Skeletal muscle satellite cell (primary cell): ENCODE measurements around the gene UBALD2.

ENCODE experiments used
- H3K27me3 ChIP-seq: 2 replicates; pipeline ENCODE4 v1.7.0; 2013; ENCODE audit warnings: low read length; ENCODE audit not compliant: control insufficient read depth, insufficient read depth
- H3K36me3 ChIP-seq: 2 replicates; pipeline ENCODE4 v1.7.0; 2013; ENCODE audit warnings: mild to moderate bottlenecking, control low read depth, low read length; ENCODE audit not compliant: insufficient read depth
- H3K4me1 ChIP-seq: 2 replicates; pipeline ENCODE4 v1.7.0; 2013; ENCODE audit warnings: low read length; ENCODE audit not compliant: control insufficient read depth, insufficient read depth
- H3K4me2 ChIP-seq: 2 replicates; pipeline ENCODE4 v1.7.0; 2013; ENCODE audit warnings: mild to moderate bottlenecking, low read length
- H3K4me3 ChIP-seq: 2 replicates; pipeline ENCODE4 v1.7.0; 2013; ENCODE audit warnings: low read length
- H3K9ac ChIP-seq: 2 replicates; pipeline ENCODE4 v1.7.0; 2013; ENCODE audit warnings: mild to moderate bottlenecking, low read depth, low read length, moderate library complexity
- H3K9me3 ChIP-seq: replicated peaks from 2 replicates; pipeline ENCODE4 v1.7.0; 2013; ENCODE audit warnings: mild to moderate bottlenecking, control low read depth, low read length

Gene UBALD2

GRCh38 chr17:76268991-76269981 is 4.1 kb downstream of the UBALD2 start:
- Histone ChIP-seq H3K4me2 (no peak overlapping the region), H3K4me1 (peaks cover 22% of the 10 kb centered on the region), H3K27me3 (no peaks in the 10 kb centered on the region), H3K9ac (peak overlapping the region; percentile 9), H3K4me3 (no peak overlapping the region), H3K36me3 (peaks cover 11% of the 10 kb centered on the region), H3K9me3 (no peaks in the 10 kb centered on the region)

GRCh38 chr17:76270127-76270592 is 5.0 kb downstream of the UBALD2 start:
- Histone ChIP-seq H3K36me3 (peaks cover 11% of the 10 kb centered on the region), H3K27me3 (no peaks in the 10 kb centered on the region), H3K4me3 (no peak overlapping the region), H3K9ac (no peak overlapping the region), H3K4me2 (no peak overlapping the region), H3K4me1 (peaks cover 20% of the 10 kb centered on the region), H3K9me3 (no peaks in the 10 kb centered on the region)

GRCh38 chr17:76270770-76271668 is 5.9 kb downstream of the UBALD2 start:
- no peaks in the 10 kb centered on the region for H3K27me3 ChIP-seq
- H3K9ac ChIP-seq: no peak overlapping the region
- H3K4me3 ChIP-seq: no peak overlapping the region
- no peak overlapping the region for H3K4me2 ChIP-seq
- H3K9me3 ChIP-seq: no peaks in the 10 kb centered on the region
- H3K4me1 ChIP-seq: peaks cover 20% of the 10 kb centered on the region
- peaks cover 11% of the 10 kb centered on the region for H3K36me3 ChIP-seq

- H3K4me3 ChIP-seq: no peak overlapping the region
- H3K36me3 ChIP-seq: peaks cover 11% of the 10 kb centered on the region
- H3K4me2 ChIP-seq: no peak overlapping the region
- no peaks in the 10 kb centered on the region for H3K9me3 ChIP-seq
- H3K4me1 ChIP-seq: peaks cover 17% of the 10 kb centered on the region
- no peaks in the 10 kb centered on the region for H3K27me3 ChIP-seq
- H3K9ac ChIP-seq: no peak overlapping the region
These were observed 6.8 kb downstream of the UBALD2 start for GRCh38 chr17:76271669-76272540.

- H3K9me3 ChIP-seq: no peaks in the 10 kb centered on the region
- no peak overlapping the region for H3K4me2 ChIP-seq
- peaks cover 13% of the 10 kb centered on the region for H3K4me1 ChIP-seq
- H3K9ac ChIP-seq: no peak overlapping the region
- H3K36me3 ChIP-seq: peaks cover 10% of the 10 kb centered on the region
- no peak overlapping the region for H3K4me3 ChIP-seq
- H3K27me3 ChIP-seq: no peaks in the 10 kb centered on the region
These were observed 7.6 kb downstream of the UBALD2 start for GRCh38 chr17:76272541-76273444.

- Histone ChIP-seq H3K4me3 (no peak overlapping the region), H3K4me1 (peaks cover 5% of the 10 kb centered on the region), H3K9ac (no peak overlapping the region), H3K27me3 (no peaks in the 10 kb centered on the region), H3K36me3 (peaks cover 7% of the 10 kb centered on the region), H3K4me2 (no peak overlapping the region), H3K9me3 (no peaks in the 10 kb centered on the region)
These were observed 8.4 kb downstream of the UBALD2 start for GRCh38 chr17:76273445-76274111.

GRCh38 chr17:76274112-76274956 is 9.2 kb downstream of the UBALD2 start:
- H3K36me3 ChIP-seq: peaks cover 3% of the 10 kb centered on the region
- no peak overlapping the region for H3K9ac ChIP-seq
- no peak overlapping the region for H3K4me3 ChIP-seq
- H3K4me2 ChIP-seq: no peak overlapping the region
- peaks cover 5% of the 10 kb centered on the region for H3K4me1 ChIP-seq
- H3K27me3 ChIP-seq: no peaks in the 10 kb centered on the region
- H3K9me3 ChIP-seq: no peaks in the 10 kb centered on the region

GRCh38 chr17:76275382-76276068 is 10.4 kb downstream of the UBALD2 start:
- no peaks in the 10 kb centered on the region for H3K36me3 ChIP-seq
- H3K9ac ChIP-seq: no peak overlapping the region
- H3K4me1 ChIP-seq: peaks cover 5% of the 10 kb centered on the region
- H3K9me3 ChIP-seq: no peaks in the 10 kb centered on the region
- H3K27me3 ChIP-seq: no peaks in the 10 kb centered on the region
- no peak overlapping the region for H3K4me3 ChIP-seq
- no peak overlapping the region for H3K4me2 ChIP-seq

- no peak overlapping the region for H3K9ac ChIP-seq
- peaks cover 5% of the 10 kb centered on the region for H3K4me1 ChIP-seq
- no peak overlapping the region for H3K4me2 ChIP-seq
These were observed 10.9 kb downstream of the UBALD2 start for GRCh38 chr17:76276069-76276431.

More at GRCh38 chr17:76276069-76276431, 10.9 kb downstream of the UBALD2 start:
- H3K4me3 ChIP-seq: no peak overlapping the region
- no peaks in the 10 kb centered on the region for H3K36me3 ChIP-seq
- no peaks in the 10 kb centered on the region for H3K27me3 ChIP-seq
- H3K9me3 ChIP-seq: no peaks in the 10 kb centered on the region
